IMR-90 (cell line): ENCODE measurements around the gene ZNF583. TPM values are rescaled to one million over a fixed set of nuclear protein-coding genes. Genes with fewer than 3 reads are reported as not detected.

Source experiments
- ATAC-seq: fragments of 200-7000 bp; cut with Tn5 transposase; 2 replicates; pipeline ENCODE4 v1.9.1; 2020; ENCODE audit warnings: low read depth, mild to moderate bottlenecking, moderate library complexity
- BruUV-seq: library from RNA; stranded (reverse); fragments of 400-500 nt; replicated peaks from 2 replicates; lab custom pipeline; 2021; lab: Mats Ljungman, UMichigan
- CTCF ChIA-PET: fragments of 300-600 bp; formaldehyde crosslinking; extraction: SDS; loops from one replicate; lab custom pipeline; 2021; ENCODE audit warnings: antibody characterized with exemption; lab: Yijun Ruan, JAX
- POLR2A ChIA-PET: fragments of 300-600 bp; sonication (Branson Sonifier 250); formaldehyde crosslinking; loops from one replicate; lab custom pipeline; 2022; ENCODE audit warnings: antibody characterized with exemption; ENCODE audit not compliant: unreplicated experiment; lab: Charles Lee
- DNase-seq: peaks from one replicate; pipeline ENCODE4 v3.0.0; 2013
- H2AFZ ChIP-seq: replicated peaks from 2 replicates; pipeline ENCODE3; 2013; ENCODE audit warnings: low read length, mild to moderate bottlenecking; ENCODE audit not compliant: poor library complexity
- H2AK5ac ChIP-seq: 2 replicates; pipeline ENCODE4 v1.6.1; 2013; ENCODE audit warnings: low read depth, low read length, inconsistent platforms
- H2AK9ac ChIP-seq: replicated peaks from 2 replicates; pipeline ENCODE3; 2013; ENCODE audit warnings: mild to moderate bottlenecking, low read depth, low read length, moderate library complexity; ENCODE audit not compliant: poor library complexity
- H2BK120ac ChIP-seq: 2 replicates; pipeline ENCODE4 v1.6.1; 2013; ENCODE audit warnings: low read depth, low read length, inconsistent platforms
- H2BK15ac ChIP-seq: 3 replicates; pipeline ENCODE4 v1.6.1; 2013; ENCODE audit warnings: low read depth, low read length, inconsistent platforms
- H2BK20ac ChIP-seq: 2 replicates; pipeline ENCODE4 v1.6.1; 2013; ENCODE audit warnings: low read depth, mild to moderate bottlenecking, inconsistent platforms, low read length, moderate library complexity
- H2BK5ac ChIP-seq: 2 replicates; pipeline ENCODE4 v1.6.1; 2013; ENCODE audit warnings: mild to moderate bottlenecking, low read depth, low read length, inconsistent platforms; ENCODE audit not compliant: poor library complexity, severe bottlenecking
- H3K14ac ChIP-seq: replicated peaks from 2 replicates; pipeline ENCODE4 v1.6.1; 2013; ENCODE audit warnings: low read depth, low read length, inconsistent platforms
- H3K18ac ChIP-seq: 2 replicates; pipeline ENCODE4 v1.6.1; 2013; ENCODE audit warnings: low read depth, low read length, control low read depth
- H3K23ac ChIP-seq: 2 replicates; pipeline ENCODE4 v1.6.1; 2013; ENCODE audit warnings: low read depth, low read length, inconsistent platforms
- H3K27ac ChIP-seq: 2 replicates; pipeline ENCODE4 v1.5.1; 2013; ENCODE audit warnings: mild to moderate bottlenecking, control low read depth, low read length; ENCODE audit not compliant: insufficient read depth
- H3K27me3 ChIP-seq: 2 replicates; pipeline ENCODE4 v1.6.1; 2013; ENCODE audit warnings: low read length; ENCODE audit not compliant: control insufficient read depth, insufficient read depth
- H3K36me3 ChIP-seq: 2 replicates; pipeline ENCODE4 v1.6.1; 2013; ENCODE audit warnings: low read length, mixed read lengths; ENCODE audit not compliant: control insufficient read depth, insufficient read depth
- H3K4ac ChIP-seq: 2 replicates; pipeline ENCODE4 v1.6.1; 2013; ENCODE audit warnings: low read depth, low read length, inconsistent platforms
- H3K4me1 ChIP-seq: 2 replicates; pipeline ENCODE4 v1.6.1; 2013; ENCODE audit warnings: low read length, mixed read lengths; ENCODE audit not compliant: control insufficient read depth, insufficient read depth
- H3K4me2 ChIP-seq: 2 replicates; pipeline ENCODE4 v1.6.1; 2013; ENCODE audit warnings: low read depth, mild to moderate bottlenecking, control low read depth, low read length, moderate library complexity
- H3K4me3 ChIP-seq: 2 replicates; pipeline ENCODE4 v1.5.1; 2013; ENCODE audit warnings: low read depth, mild to moderate bottlenecking, control low read depth, low read length, moderate library complexity; ENCODE audit not compliant: insufficient read depth
- H3K56ac ChIP-seq: 2 replicates; pipeline ENCODE4 v1.6.1; 2013; ENCODE audit warnings: low read length, inconsistent platforms; ENCODE audit not compliant: insufficient read depth; ENCODE audit errors: extremely low read depth
- H3K79me1 ChIP-seq, 2 experiments: 2 replicates each; pipeline ENCODE4 v1.6.1; 2013; ENCODE audit warnings: low read length in 2 of 2, inconsistent platforms in 1 of 2, low read depth in 1 of 2
- H3K9ac ChIP-seq: 2 replicates; pipeline ENCODE4 v1.6.1; 2013; ENCODE audit warnings: low read depth, low read length, control low read depth
- H3K9me1 ChIP-seq: 2 replicates; pipeline ENCODE4 v1.6.1; 2013; ENCODE audit warnings: low read length, inconsistent platforms; ENCODE audit not compliant: insufficient read depth
- H3K9me3 ChIP-seq: 2 replicates; pipeline ENCODE4 v1.6.1; 2013; ENCODE audit warnings: low read length; ENCODE audit not compliant: control insufficient read depth, insufficient read depth
- H4K20me1 ChIP-seq: 2 replicates; pipeline ENCODE4 v1.6.1; 2013; ENCODE audit warnings: low read length, inconsistent platforms; ENCODE audit not compliant: insufficient read depth
- H4K5ac ChIP-seq: 2 replicates; pipeline ENCODE4 v1.6.1; 2013; ENCODE audit warnings: mild to moderate bottlenecking, low read depth, low read length, control low read depth
- H4K8ac ChIP-seq, 2 experiments: 2 replicates each; pipeline ENCODE4 v1.6.1; 2013; ENCODE audit warnings: low read depth in 2 of 2, low read length in 2 of 2, control low read depth in 1 of 2, inconsistent platforms in 1 of 2
- H4K91ac ChIP-seq: 2 replicates; pipeline ENCODE4 v1.6.1; 2013; ENCODE audit warnings: low read depth, low read length, inconsistent platforms; ENCODE audit not compliant: insufficient read depth
- BHLHE40 ChIP-seq: fragments of 150-350 bp; IDR thresholded peaks from 2 replicates; pipeline ENCODE4 v1.6.1; 2016; ENCODE audit warnings: mild to moderate bottlenecking, low read depth, low read length
- CEBPB ChIP-seq: IDR thresholded peaks from 2 replicates; pipeline ENCODE4 v1.6.1; 2012; ENCODE audit warnings: low read depth, low read length, improper control_type of control experiment
- CHD1 ChIP-seq: IDR thresholded peaks from 2 replicates; pipeline ENCODE4 v1.6.1; 2012; ENCODE audit warnings: low read depth, low read length, improper control_type of control experiment
- MAFK ChIP-seq: IDR thresholded peaks from 2 replicates; pipeline ENCODE4 v1.6.1; 2012; ENCODE audit warnings: low read depth, low read length, improper control_type of control experiment
- MAZ ChIP-seq: IDR thresholded peaks from 2 replicates; pipeline ENCODE4 v1.6.1; 2012; ENCODE audit warnings: low read depth, mild to moderate bottlenecking, low read length, improper control_type of control experiment, moderate library complexity, borderline replicate concordance
- MXI1 ChIP-seq: IDR thresholded peaks from 2 replicates; pipeline ENCODE4 v1.6.1; 2012; ENCODE audit warnings: low read depth, mild to moderate bottlenecking, low read length, moderate library complexity, borderline replicate concordance
- NFE2L2 ChIP-seq: fragments of 150-350 bp; IDR thresholded peaks from 2 replicates; pipeline ENCODE4 v1.6.1; 2016; ENCODE audit warnings: low read depth, mild to moderate bottlenecking, low read length
- POLR2A ChIP-seq: IDR thresholded peaks from 2 replicates; pipeline ENCODE4 v1.6.1; 2012; ENCODE audit warnings: mild to moderate bottlenecking, low read depth, low read length
- RAD21 ChIP-seq: IDR thresholded peaks from 2 replicates; pipeline ENCODE4 v1.6.1; 2012; ENCODE audit warnings: low read length, improper control_type of control experiment
- RFX5 ChIP-seq: IDR thresholded peaks from 2 replicates; pipeline ENCODE4 v1.8.0; 2012; ENCODE audit warnings: low read depth, mild to moderate bottlenecking, low read length, moderate library complexity
- SMC3 ChIP-seq: fragments of 150-350 bp; IDR thresholded peaks from 2 replicates; pipeline ENCODE4 v1.6.1; 2016; ENCODE audit warnings: low read depth, mild to moderate bottlenecking, antibody characterized with exemption, low read length, moderate library complexity
- WGBS, 2 experiments: methylation state at CpG; one replicate each; pipeline versions ENCODE4 v1.1.5 to v1.1.7; 2013; ENCODE audit warnings: missing lambda C conversion rate in 2 of 2; ENCODE audit not compliant: insufficient read length in 1 of 2; ENCODE audit errors: extremely low coverage in 2 of 2; 5-methylcytosine and 5-hydroxymethylcytosine counted together
- dilution Hi-C: fragments of 300-500 bp; cut with HindIII; formaldehyde crosslinking; loops from one replicate; pipeline ENCODE4 v1.14.3; 2018; ENCODE audit warnings: low sequenced_read_pairs; ENCODE audit not compliant: unreplicated experiment
- in situ Hi-C: fragments of 300-500 bp; cut with MboI; formaldehyde crosslinking; loops from 3 replicates; pipeline ENCODE4 v1.14.3; 2019; ENCODE audit warnings: low sequenced_read_pairs, inconsistent platforms, mixed read lengths
- intact Hi-C: fragments of 100-400 bp; cut with micrococcal nuclease; formaldehyde crosslinking; loops from 2 replicates; pipeline ENCODE4 v1.10.0; 2022
- polyA plus RNA-seq, 3 experiments: library from polyadenylated mRNA; depleted of rRNA; stranded (reverse); fragments of >200 nt; gene quantifications; 2 replicates each; pipeline ENCODE4 v1.2.3, GENCODE V29; 2012; ENCODE audit warnings: low replicate concordance in 1 of 3
- total RNA-seq: library from RNA; depleted of rRNA; stranded (reverse); fragments of >200 nt; gene quantifications from 2 replicates; pipeline ENCODE4 v1.2.3, GENCODE V29; 2012
- TF ChIP-seq, protein P1 (sequence below): conservative IDR thresholded peaks from 2 replicates; pipeline ENCODE4 v1.5.1; 2012; ENCODE audit warnings: mild to moderate bottlenecking, low read depth, low read length, improper control_type of control experiment
- TF ChIP-seq, protein P2 (sequence below): fragments of 150-350 bp; IDR thresholded peaks from 2 replicates; pipeline ENCODE4 v1.6.1; 2017; ENCODE audit warnings: mild to moderate bottlenecking, antibody characterized with exemption, low read length, low read depth
- TF ChIP-seq, protein P3 (sequence below): fragments of 150-350 bp; IDR thresholded peaks from 2 replicates; pipeline ENCODE4 v1.6.1; 2016; ENCODE audit warnings: low read depth, mild to moderate bottlenecking, low read length, moderate library complexity, borderline replicate concordance

Gene ZNF583
- total and polyA plus RNA-seq, 2 of the 4 experiments (the other 2 are of a cell fraction): 2.8 to 5.4 TPM

DNA sequence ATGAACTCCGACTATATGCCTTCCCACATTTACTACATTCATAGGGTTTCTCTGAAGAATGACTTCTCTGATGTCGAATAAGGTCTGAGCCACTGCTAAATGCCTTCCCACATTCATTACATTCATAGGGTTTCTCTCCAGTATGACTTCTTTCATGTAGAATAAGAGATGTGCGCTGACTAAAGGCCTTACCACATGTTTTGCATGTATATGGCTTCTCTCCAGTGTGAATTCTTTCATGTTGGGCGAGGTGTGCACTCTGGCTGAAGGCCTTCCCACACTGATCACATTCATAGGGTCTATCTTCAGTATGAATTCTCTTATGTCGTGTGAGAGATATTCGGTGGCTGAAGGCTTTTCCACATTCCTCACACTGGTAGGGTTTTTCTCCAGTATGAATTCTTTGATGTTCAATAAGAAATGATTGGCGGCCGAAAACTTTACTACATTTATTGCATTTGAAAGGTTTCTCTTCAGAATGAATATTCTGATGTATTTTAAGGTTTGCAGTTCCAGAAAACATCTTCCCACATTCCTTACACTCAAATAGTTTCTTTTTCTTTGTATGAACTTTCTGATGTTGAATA, 37.2 kb downstream of the ZNF583 start:
- Histone ChIP-seq H3K27ac (no peak overlapping the region), H2BK5ac (no peak overlapping the region), H2BK120ac (no peak overlapping the region), H3K27me3 (no peaks in the 10 kb centered on the region), H3K56ac (no peak overlapping the region), H2BK15ac (no peak overlapping the region), H3K14ac (no peak overlapping the region), H3K9me3 (peaks cover 44% of the 10 kb centered on the region), H2AK5ac (no peak overlapping the region), H3K9ac (no peak overlapping the region), H2AFZ (no peak overlapping the region), H4K20me1 (no peaks in the 10 kb centered on the region), H3K79me1 (no peaks in the 10 kb centered on the region), H3K4me3 (no peak overlapping the region), H4K5ac (no peak overlapping the region), H3K4ac (no peak overlapping the region), H2AK9ac (no peak overlapping the region), H4K91ac (no peak overlapping the region), H3K36me3 (0 out of 2 replicates have a peak, but pooled peaks cover 1% of the 10 kb centered on the region), H3K23ac (no peak overlapping the region), H2BK20ac (no peak overlapping the region), H4K8ac (no peak overlapping the region), H3K4me1 (no peaks in the 10 kb centered on the region), H3K9me1 (no peaks in the 10 kb centered on the region), H3K18ac (no peak overlapping the region), H3K4me2 (no peak overlapping the region)
- WGBS, 2 experiments: no CpG with 5 or more reads among the region's 8 CpGs
- dilution Hi-C loops: no loop called here
- POLR2A ChIA-PET: no interaction called here
- TF ChIP-seq, protein P1, sequence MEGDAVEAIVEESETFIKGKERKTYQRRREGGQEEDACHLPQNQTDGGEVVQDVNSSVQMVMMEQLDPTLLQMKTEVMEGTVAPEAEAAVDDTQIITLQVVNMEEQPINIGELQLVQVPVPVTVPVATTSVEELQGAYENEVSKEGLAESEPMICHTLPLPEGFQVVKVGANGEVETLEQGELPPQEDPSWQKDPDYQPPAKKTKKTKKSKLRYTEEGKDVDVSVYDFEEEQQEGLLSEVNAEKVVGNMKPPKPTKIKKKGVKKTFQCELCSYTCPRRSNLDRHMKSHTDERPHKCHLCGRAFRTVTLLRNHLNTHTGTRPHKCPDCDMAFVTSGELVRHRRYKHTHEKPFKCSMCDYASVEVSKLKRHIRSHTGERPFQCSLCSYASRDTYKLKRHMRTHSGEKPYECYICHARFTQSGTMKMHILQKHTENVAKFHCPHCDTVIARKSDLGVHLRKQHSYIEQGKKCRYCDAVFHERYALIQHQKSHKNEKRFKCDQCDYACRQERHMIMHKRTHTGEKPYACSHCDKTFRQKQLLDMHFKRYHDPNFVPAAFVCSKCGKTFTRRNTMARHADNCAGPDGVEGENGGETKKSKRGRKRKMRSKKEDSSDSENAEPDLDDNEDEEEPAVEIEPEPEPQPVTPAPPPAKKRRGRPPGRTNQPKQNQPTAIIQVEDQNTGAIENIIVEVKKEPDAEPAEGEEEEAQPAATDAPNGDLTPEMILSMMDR: no peak
- TF ChIP-seq MXI1: no peak
- TF ChIP-seq MAFK: no peak
- TF ChIP-seq, protein P2, sequence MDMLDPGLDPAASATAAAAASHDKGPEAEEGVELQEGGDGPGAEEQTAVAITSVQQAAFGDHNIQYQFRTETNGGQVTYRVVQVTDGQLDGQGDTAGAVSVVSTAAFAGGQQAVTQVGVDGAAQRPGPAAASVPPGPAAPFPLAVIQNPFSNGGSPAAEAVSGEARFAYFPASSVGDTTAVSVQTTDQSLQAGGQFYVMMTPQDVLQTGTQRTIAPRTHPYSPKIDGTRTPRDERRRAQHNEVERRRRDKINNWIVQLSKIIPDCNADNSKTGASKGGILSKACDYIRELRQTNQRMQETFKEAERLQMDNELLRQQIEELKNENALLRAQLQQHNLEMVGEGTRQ: no peak
- no peak for TF ChIP-seq POLR2A
- no peak for TF ChIP-seq SMC3
- TF ChIP-seq RAD21: no peak
- no peak for TF ChIP-seq CHD1
- no peak for TF ChIP-seq CEBPB
- TF ChIP-seq NFE2L2: no peak
- TF ChIP-seq, protein P3, sequence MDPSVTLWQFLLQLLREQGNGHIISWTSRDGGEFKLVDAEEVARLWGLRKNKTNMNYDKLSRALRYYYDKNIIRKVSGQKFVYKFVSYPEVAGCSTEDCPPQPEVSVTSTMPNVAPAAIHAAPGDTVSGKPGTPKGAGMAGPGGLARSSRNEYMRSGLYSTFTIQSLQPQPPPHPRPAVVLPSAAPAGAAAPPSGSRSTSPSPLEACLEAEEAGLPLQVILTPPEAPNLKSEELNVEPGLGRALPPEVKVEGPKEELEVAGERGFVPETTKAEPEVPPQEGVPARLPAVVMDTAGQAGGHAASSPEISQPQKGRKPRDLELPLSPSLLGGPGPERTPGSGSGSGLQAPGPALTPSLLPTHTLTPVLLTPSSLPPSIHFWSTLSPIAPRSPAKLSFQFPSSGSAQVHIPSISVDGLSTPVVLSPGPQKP: no peak
- no peak for TF ChIP-seq RFX5
- TF ChIP-seq MAZ: no peak
- TF ChIP-seq BHLHE40: no peak
- intact Hi-C loops: no loop called here
- ATAC-seq (no peak), DNase-seq (no peak)
- no TSS peak for BruUV-seq
- in situ Hi-C loops: no loop called here
- CTCF ChIA-PET: no interaction called here
